ENCODE results near the gene CTBP2. TPM values are rescaled to one million over a fixed set of nuclear protein-coding genes. Genes with fewer than 3 reads are reported as not detected.

CTBP2 gene
- total RNA-seq, 1 donor from 2014 or later, result 58.2 TPM

GRCh38 chr10:125023255-125023654 lies 137.1 kb downstream of the CTBP2 start:
- DNase-seq, result peak; percentile 84

GRCh38 chr10:125022671-125023070 lies 137.7 kb downstream of the CTBP2 start:
- no peak for DNase-seq

GRCh38 chr10:125021686-125022344 lies 138.5 kb downstream of the CTBP2 start:
- no peak for DNase-seq

- no peak for DNase-seq
Measured at GRCh38 chr10:125020871-125021270, 139.5 kb downstream of the CTBP2 start.

GRCh38 chr10:125020386-125020785 lies 140.0 kb downstream of the CTBP2 start:
- no peak for DNase-seq

- no peak for DNase-seq
Measured at GRCh38 chr10:125018576-125019143, 141.7 kb downstream of the CTBP2 start.

GRCh38 chr10:125017547-125018298 lies 142.6 kb downstream of the CTBP2 start:
- DNase-seq, result peak; percentile 73

GRCh38 chr10:125016611-125017202 lies 143.7 kb downstream of the CTBP2 start:
- peak; percentile 73 for DNase-seq

- DNase-seq, result no peak
Measured at GRCh38 chr10:125016123-125016522, 144.2 kb downstream of the CTBP2 start.

- DNase-seq, result no peak
Measured at GRCh38 chr10:125015356-125015944, 144.9 kb downstream of the CTBP2 start.

GRCh38 chr10:125014836-125015355 lies 145.5 kb downstream of the CTBP2 start:
- no peak for DNase-seq

- DNase-seq, result no peak
Measured at GRCh38 chr10:125014086-125014830, 146.1 kb downstream of the CTBP2 start.

- DNase-seq, result no peak
Measured at GRCh38 chr10:125013529-125013872, 146.9 kb downstream of the CTBP2 start.

GRCh38 chr10:125012851-125013528 lies 147.4 kb downstream of the CTBP2 start:
- no peak for DNase-seq

- no peak for DNase-seq
Measured at GRCh38 chr10:125011926-125012705, 148.2 kb downstream of the CTBP2 start.

GRCh38 chr10:125011171-125011925 lies 149.0 kb downstream of the CTBP2 start:
- DNase-seq, result no peak

GRCh38 chr10:125010362-125010761 lies 150.0 kb downstream of the CTBP2 start:
- no peak for DNase-seq

- peak; percentile 55 for DNase-seq
Measured at GRCh38 chr10:125009661-125010161, 150.7 kb downstream of the CTBP2 start.

All from tongue (tissue), 2 donors.